Neuronal stem cell (in vitro differentiated cells): ENCODE measurements around the gene IMMP2L.
"Not testable (repeated sequence)": the region's sequence is repeated elsewhere in the genome, so short reads cannot be mapped to it uniquely, and the experiment has no call there.

Experiments used
- DNase-seq: peaks from one replicate; pipeline ENCODE4 v3.0.0-alpha.2; 2013; ENCODE audit warnings: low spot score
- H2AFZ ChIP-seq: one replicate; pipeline ENCODE4 v1.6.1; 2013; ENCODE audit warnings: mild to moderate bottlenecking, low read length, inconsistent platforms
- H2AK5ac ChIP-seq: 2 replicates; pipeline ENCODE4 v1.6.1; 2013; ENCODE audit warnings: low read depth, mild to moderate bottlenecking, inconsistent platforms, low read length, moderate library complexity, mixed read lengths
- H2BK120ac ChIP-seq: 2 replicates; pipeline ENCODE4 v1.6.1; 2013; ENCODE audit warnings: low read depth, mild to moderate bottlenecking, inconsistent platforms, low read length, moderate library complexity, mixed read lengths
- H2BK12ac ChIP-seq: one replicate; pipeline ENCODE4 v1.6.1; 2013; ENCODE audit warnings: low read length, inconsistent platforms
- H2BK15ac ChIP-seq: 2 replicates; pipeline ENCODE4 v1.6.1; 2013; ENCODE audit warnings: mild to moderate bottlenecking, low read length, inconsistent platforms, mixed read lengths
- H2BK5ac ChIP-seq: one replicate; pipeline ENCODE4 v1.6.1; 2013; ENCODE audit warnings: inconsistent platforms, mild to moderate bottlenecking, low read length, moderate library complexity
- H3K14ac ChIP-seq: one replicate; pipeline ENCODE4 v1.6.1; 2013; ENCODE audit warnings: low read length, inconsistent platforms
- H3K18ac ChIP-seq: 2 replicates; pipeline ENCODE4 v1.6.1; 2013; ENCODE audit warnings: low read length, inconsistent platforms
- H3K23ac ChIP-seq: 2 replicates; pipeline ENCODE4 v1.6.1; 2013; ENCODE audit warnings: low read depth, mild to moderate bottlenecking, mixed read lengths, low read length, inconsistent platforms; ENCODE audit not compliant: poor library complexity
- H3K27ac ChIP-seq: replicated peaks from 3 replicates; pipeline ENCODE4 v1.5.1; 2013; ENCODE audit warnings: low read length, inconsistent platforms
- H3K27me3 ChIP-seq, 3 experiments: 2 replicates each; pipeline ENCODE4 v1.6.1; 2013; ENCODE audit warnings: low read length in 3 of 3, mild to moderate bottlenecking in 2 of 3, inconsistent platforms in 1 of 3, low read depth in 1 of 3, mixed read lengths in 1 of 3, moderate library complexity in 1 of 3; ENCODE audit not compliant: control insufficient read depth in 3 of 3, insufficient read depth in 3 of 3
- H3K36me3 ChIP-seq, 2 donors: replicated peaks in 1 of 2; 2 replicates each; pipeline ENCODE4 v1.6.1; 2013; ENCODE audit warnings: low read length in 2 of 2; ENCODE audit not compliant: control insufficient read depth in 2 of 2, insufficient read depth in 2 of 2
- H3K4ac ChIP-seq: 2 replicates; pipeline ENCODE4 v1.6.1; 2013; ENCODE audit warnings: inconsistent platforms, mild to moderate bottlenecking, low read length, moderate library complexity
- H3K4me1 ChIP-seq, 2 donors: 1 replicate in 1 of 2; 2 replicates in 1 of 2; pipeline ENCODE4 v1.6.1; 2013; ENCODE audit warnings: low read length in 2 of 2, low read depth in 1 of 2; ENCODE audit not compliant: control insufficient read depth in 2 of 2, insufficient read depth in 1 of 2
- H3K4me2 ChIP-seq: one replicate; pipeline ENCODE4 v1.6.1; 2013; ENCODE audit warnings: mild to moderate bottlenecking, low read length, inconsistent platforms; ENCODE audit not compliant: insufficient read depth, poor library complexity, severe bottlenecking
- H3K4me3 ChIP-seq, 2 donors: 2 replicates each; pipeline ENCODE4 v1.5.1; 2013; ENCODE audit warnings: low read length in 2 of 2, mild to moderate bottlenecking in 2 of 2, inconsistent platforms in 1 of 2, moderate library complexity in 1 of 2
- H3K79me1 ChIP-seq: one replicate; pipeline ENCODE4 v1.6.1; 2013; ENCODE audit warnings: low read depth, mild to moderate bottlenecking, inconsistent platforms, low read length, moderate library complexity
- H3K9ac ChIP-seq: one replicate; pipeline ENCODE4 v1.6.1; 2013; ENCODE audit warnings: mild to moderate bottlenecking, low read depth, low read length, inconsistent platforms; ENCODE audit not compliant: poor library complexity
- H3K9me3 ChIP-seq, 2 donors: replicated peaks in 1 of 2; 2 replicates each; pipeline versions ENCODE3 to v1.6.1; 2013; ENCODE audit warnings: low read length in 2 of 2, mild to moderate bottlenecking in 2 of 2, inconsistent platforms in 1 of 2, low read depth in 1 of 2, mixed read lengths in 1 of 2, moderate library complexity in 1 of 2; ENCODE audit not compliant: control insufficient read depth in 2 of 2, insufficient read depth in 1 of 2
- H4K8ac ChIP-seq: one replicate; pipeline ENCODE4 v1.6.1; 2013; ENCODE audit warnings: low read depth, mild to moderate bottlenecking, inconsistent platforms, low read length, moderate library complexity
- H4K91ac ChIP-seq: one replicate; pipeline ENCODE4 v1.6.1; 2013; ENCODE audit warnings: low read length, low read depth, mild to moderate bottlenecking, inconsistent platforms; ENCODE audit not compliant: poor library complexity
- WGBS, 2 donors: extraction: QIAGEN DNeasy Blood & Tissue Kit; methylation state at CpG; one replicate each; pipeline ENCODE4 v1.1.7; 2013; ENCODE audit warnings: missing lambda C conversion rate in 2 of 2, mixed read lengths in 1 of 2; ENCODE audit not compliant: insufficient read length in 2 of 2, insufficient replicate concordance in 1 of 2; ENCODE audit errors: extremely low coverage in 2 of 2; 5-methylcytosine and 5-hydroxymethylcytosine counted together

The IMMP2L gene

GRCh38 chr7:111324228-111324627 lies 238.1 kb downstream of the IMMP2L start:
- Histone ChIP-seq H3K9ac (no peak overlapping the region), H3K27me3 (no peaks in the 10 kb centered on the region), H3K4me1 (no peaks in the 10 kb centered on the region), H4K91ac (no peak overlapping the region), H2AK5ac (no peak overlapping the region), H2BK120ac (no peak overlapping the region), H3K14ac (no peak overlapping the region), H2BK5ac (no peak overlapping the region), H3K23ac (no peak overlapping the region), H3K27ac (no peak overlapping the region), H3K79me1 (no peaks in the 10 kb centered on the region), H2AFZ (no peak overlapping the region), H3K4ac (no peak overlapping the region), H3K18ac (no peak overlapping the region), H2BK12ac (no peak overlapping the region), H4K8ac (no peak overlapping the region), H3K9me3 (no peaks in the 10 kb centered on the region), H3K4me3 (no peak overlapping the region), H2BK15ac (no peak overlapping the region), H3K36me3 (no peaks in the 10 kb centered on the region), H3K4me2 (no peak overlapping the region)
- DNase-seq = no peak

GRCh38 chr7:111323670-111324069 lies 238.6 kb downstream of the IMMP2L start:
- H4K8ac ChIP-seq, DNase-seq, H3K9ac ChIP-seq, H2BK120ac ChIP-seq, H3K9me3 ChIP-seq, H3K4me2 ChIP-seq, H3K4ac ChIP-seq, H2BK5ac ChIP-seq, H3K14ac ChIP-seq, H3K27ac ChIP-seq, H2BK15ac ChIP-seq, H3K4me1 ChIP-seq, H2BK12ac ChIP-seq, H3K23ac ChIP-seq, H3K79me1 ChIP-seq, H3K27me3 ChIP-seq, H3K36me3 ChIP-seq, H2AK5ac ChIP-seq, H3K4me3 ChIP-seq, H4K91ac ChIP-seq, H3K18ac ChIP-seq, H2AFZ ChIP-seq: not testable (repeated sequence)
- WGBS, 2 donors = no CpG with 5 or more reads among the region's 3 CpGs

GRCh38 chr7:111320133-111320532 lies 242.2 kb downstream of the IMMP2L start:
- no peak overlapping the region for H3K23ac ChIP-seq
- H2BK15ac ChIP-seq = no peak overlapping the region
- H3K14ac ChIP-seq = no peak overlapping the region
- no peak overlapping the region for H2BK5ac ChIP-seq
- H3K18ac ChIP-seq = no peak overlapping the region
- H2AK5ac ChIP-seq = no peak overlapping the region
- no peak overlapping the region for H2BK12ac ChIP-seq
- no peaks in the 10 kb centered on the region for H3K79me1 ChIP-seq
- no peaks in the 10 kb centered on the region for H3K4me1 ChIP-seq
- H2BK120ac ChIP-seq = no peak overlapping the region
- H3K27me3 ChIP-seq = no peaks in the 10 kb centered on the region
- no peak overlapping the region for H4K8ac ChIP-seq
- no peak overlapping the region for H3K4ac ChIP-seq
- no peak overlapping the region for H3K4me2 ChIP-seq
- no peak overlapping the region for H3K4me3 ChIP-seq
- no peaks in the 10 kb centered on the region for H3K36me3 ChIP-seq
- DNase-seq = no peak
- H3K9me3 ChIP-seq = no peaks in the 10 kb centered on the region
- H4K91ac ChIP-seq = no peak overlapping the region
- H3K27ac ChIP-seq = no peak overlapping the region
- no peak overlapping the region for H3K9ac ChIP-seq
- no peak overlapping the region for H2AFZ ChIP-seq

- Histone ChIP-seq H3K9me3 (no peaks in the 10 kb centered on the region), H2BK12ac (no peak overlapping the region), H3K36me3 (no peaks in the 10 kb centered on the region), H3K18ac (no peak overlapping the region), H2BK5ac (no peak overlapping the region), H3K27me3 (no peaks in the 10 kb centered on the region), H4K8ac (no peak overlapping the region), H3K4me1 (no peaks in the 10 kb centered on the region), H4K91ac (no peak overlapping the region), H2AFZ (no peak overlapping the region), H2BK15ac (no peak overlapping the region), H2AK5ac (no peak overlapping the region), H2BK120ac (no peak overlapping the region), H3K9ac (no peak overlapping the region), H3K4me2 (no peak overlapping the region), H3K4ac (no peak overlapping the region), H3K79me1 (no peaks in the 10 kb centered on the region), H3K4me3 (no peak overlapping the region), H3K14ac (no peak overlapping the region), H3K27ac (no peak overlapping the region), H3K23ac (no peak overlapping the region)
- no peak for DNase-seq
Measured at GRCh38 chr7:111312966-111313365, 249.3 kb downstream of the IMMP2L start.
